GM19324 (cell line): Measurements from ENCODE around the gene FOLR3.
"Not testable (repeated sequence)": the region's sequence is repeated elsewhere in the genome, so short reads cannot be mapped to it uniquely, and the experiment has no call there.

Experiments used
- ATAC-seq: cut with Tn5 transposase; IDR thresholded peaks from one replicate; pipeline ENCODE4 v1.9.1; 2021; ENCODE audit warnings: mild to moderate bottlenecking, moderate library complexity; ENCODE audit not compliant: unreplicated experiment, low FRiP score

FOLR3 gene

GRCh38 chr11:72157131-72157530 is 21.6 kb downstream of the FOLR3 start:
- no peak for ATAC-seq

GRCh38 chr11:72160319-72160718 is 24.8 kb downstream of the FOLR3 start:
- no peak for ATAC-seq

- no peak for ATAC-seq
These were observed 27.5 kb downstream of the FOLR3 start for GRCh38 chr11:72162891-72163492.

GRCh38 chr11:72164187-72164586 is 28.7 kb downstream of the FOLR3 start:
- ATAC-seq = not testable (repeated sequence)

GRCh38 chr11:72169046-72169555 is 33.6 kb downstream of the FOLR3 start:
- ATAC-seq = not testable (repeated sequence)

- not testable (repeated sequence) for ATAC-seq
These were observed 34.2 kb downstream of the FOLR3 start for GRCh38 chr11:72169754-72170153.

- not testable (repeated sequence) for ATAC-seq
These were observed 36.5 kb downstream of the FOLR3 start for GRCh38 chr11:72172043-72172442.

- no peak for ATAC-seq
These were observed 37.8 kb downstream of the FOLR3 start for GRCh38 chr11:72173291-72173690.

- no peak for ATAC-seq
These were observed 39.0 kb downstream of the FOLR3 start for GRCh38 chr11:72174302-72175070.

GRCh38 chr11:72177656-72178055 is 42.1 kb downstream of the FOLR3 start:
- ATAC-seq = no peak

GRCh38 chr11:72179049-72179803 is 43.7 kb downstream of the FOLR3 start:
- ATAC-seq = no peak

- no peak for ATAC-seq
These were observed 44.4 kb downstream of the FOLR3 start for GRCh38 chr11:72179804-72180396.

GRCh38 chr11:72180892-72181552 is 45.5 kb downstream of the FOLR3 start:
- ATAC-seq = not testable (repeated sequence)

- not testable (repeated sequence) for ATAC-seq
These were observed 46.0 kb downstream of the FOLR3 start for GRCh38 chr11:72181553-72181958.

GRCh38 chr11:72188267-72188666 is 52.7 kb downstream of the FOLR3 start:
- ATAC-seq = no peak
